K562 (cell line): Measurements from ENCODE around the gene CCNDBP1. TPM values are rescaled to one million over a fixed set of nuclear protein-coding genes. Genes with fewer than 3 reads are reported as not detected.

Experiments used
- DMBX1 ChIP-seq: fragments of 250-450 bp; sonication (Bioruptor Pico); IDR thresholded peaks from 2 replicates; pipeline ENCODE4 v1.8.0; 2022; ENCODE audit warnings: inconsistent platforms, mild to moderate bottlenecking, moderate library complexity, borderline replicate concordance
- EWSR1 ChIP-seq: fragments of 450-650 bp; IDR thresholded peaks from 2 replicates; pipeline ENCODE4 v1.6.1; 2018; ENCODE audit warnings: borderline replicate concordance, mild to moderate bottlenecking, low read depth, moderate library complexity; ENCODE audit not compliant: partially characterized antibody
- FOXK1 ChIP-seq: sonication (generic); formaldehyde crosslinking; IDR thresholded peaks from 2 replicates; pipeline ENCODE4 v1.8.0; 2022; ENCODE audit warnings: missing genetic modification reagents, mild to moderate bottlenecking, borderline replicate concordance
- NCOA2 ChIP-seq, 2 experiments: fragments of 450-650 bp; IDR thresholded peaks; 2 replicates each; pipeline ENCODE4 v1.6.1; 2018; ENCODE audit warnings: mild to moderate bottlenecking in 2 of 2, moderate library complexity in 1 of 2; ENCODE audit not compliant: partially characterized antibody in 2 of 2
- PCBP2 ChIP-seq: fragments of 200-400 bp; formaldehyde crosslinking; IDR thresholded peaks from 2 replicates; pipeline ENCODE4 v1.6.1; 2018; ENCODE audit warnings: low read length, low read depth, mild to moderate bottlenecking, moderate library complexity; ENCODE audit not compliant: poor library complexity, severe bottlenecking
- SIN3B ChIP-seq: fragments of 450-650 bp; IDR thresholded peaks from 2 replicates; pipeline ENCODE4 v1.6.1; 2017; ENCODE audit warnings: low read depth, mild to moderate bottlenecking, moderate library complexity
- TBL1XR1 ChIP-seq, 2 experiments: IDR thresholded peaks; 2 replicates each; pipeline ENCODE4 v1.6.1; 2012; ENCODE audit warnings: improper control_type of control experiment in 2 of 2, low read length in 2 of 2, mild to moderate bottlenecking in 1 of 2
- TSC22D4 ChIP-seq: fragments of 450-650 bp; IDR thresholded peaks from 2 replicates; pipeline ENCODE4 v1.6.1; 2016; ENCODE audit warnings: missing genetic modification characterization, missing biosample characterization, control low read depth
- U2AF2 ChIP-seq: fragments of 200-400 bp; formaldehyde crosslinking; optimal IDR thresholded peaks from 2 replicates; pipeline ENCODE3; 2017; ENCODE audit warnings: low read depth, mild to moderate bottlenecking, low read length
- ZNF830 ChIP-seq: fragments of 250-450 bp; sonication (Bioruptor Pico); IDR thresholded peaks from 2 replicates; pipeline ENCODE4 v1.5.0; 2021; ENCODE audit warnings: mild to moderate bottlenecking
- polyA plus RNA-seq, 8 experiments: library from polyadenylated mRNA; depleted of rRNA in 4 of 8; stranded (reverse) in 5 of 8; unstranded in 3 of 8; fragments of >200 nt; fragmentation: Nextera tagmentation in 2 of 8; fragmentation: Illumina TruSeq in 1 of 8; extraction: Ambion mirVana in 2 of 8; extraction: Trizol in 1 of 8; gene quantifications; 2 replicates each; pipeline versions ENCODE4 v1.2.1 to v1.2.3, GENCODE V29; 2011 to 2014; ENCODE audit warnings: inconsistent platforms in 1 of 8, missing spikeins in 1 of 8
- total RNA-seq, 7 experiments: library from RNA; depleted of rRNA in 6 of 7; stranded (reverse); fragments of >200 nt in 6 of 7; fragmentation: Illumina TruSeq in 2 of 7; extraction: Trizol in 2 of 7; gene quantifications; 2 replicates each; pipeline versions ENCODE4 v1.2.1 to v1.2.3, GENCODE V29; 2011 to 2021; ENCODE audit warnings: low replicate concordance in 1 of 7
- TF ChIP-seq, protein P1 (sequence below): fragments of 450-650 bp; IDR thresholded peaks from 2 replicates; pipeline ENCODE4 v1.6.1; 2018; ENCODE audit not compliant: partially characterized antibody
- TF ChIP-seq, protein P2 (sequence below): fragments of 250-450 bp; sonication (Bioruptor Pico); IDR thresholded peaks from 2 replicates; pipeline ENCODE4 v1.5.0; 2022; ENCODE audit warnings: mild to moderate bottlenecking

The CCNDBP1 gene
- total and polyA plus RNA-seq, 9 of the 15 experiments (the other 6 are each of a cell fraction or from before 2014, with no cell fraction given): 37.0 to 111 (median 55.5) TPM

DNA sequence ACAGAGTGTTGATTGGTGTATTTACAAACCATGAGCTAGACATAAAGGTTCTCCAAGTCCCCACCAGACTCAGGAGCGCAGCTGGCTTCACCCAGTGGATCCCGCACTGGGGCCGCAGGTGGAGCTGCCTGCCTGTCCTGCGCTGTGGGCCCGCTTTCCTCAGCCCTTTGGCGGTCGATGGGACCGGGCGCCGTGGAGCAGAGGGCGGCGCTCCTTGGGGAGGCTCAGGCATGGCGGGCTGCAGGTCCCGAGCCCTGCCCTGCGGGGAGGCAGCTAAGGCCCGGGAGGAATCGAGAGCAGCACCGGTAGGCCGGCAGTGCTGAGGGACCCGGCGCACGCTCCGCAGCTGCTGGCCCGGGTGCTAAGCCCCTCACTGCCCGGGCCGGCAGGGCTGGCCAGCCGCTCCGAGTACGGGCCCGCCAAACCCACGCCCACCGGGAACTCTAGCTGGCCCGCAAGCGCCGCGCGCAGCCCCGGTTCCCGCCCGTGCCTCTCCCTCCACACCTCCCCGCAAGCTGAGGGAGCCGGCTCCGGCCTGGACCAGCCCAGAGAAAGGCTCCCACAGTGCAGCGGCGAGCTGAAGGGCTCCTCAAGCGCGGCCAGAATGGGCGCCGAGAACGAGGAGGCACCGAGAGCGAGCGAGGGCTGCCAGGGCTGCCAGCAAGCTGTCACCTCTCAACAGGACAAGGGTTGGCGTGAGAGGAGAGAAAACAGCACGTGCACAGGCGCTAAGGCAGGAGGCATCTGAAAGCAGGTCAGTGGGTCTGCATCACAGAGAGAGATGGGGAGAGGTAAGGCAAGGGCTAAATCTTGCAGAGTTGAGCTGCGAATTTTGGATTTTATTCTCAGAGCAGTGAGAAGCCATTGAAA, 41.5 kb downstream of the CCNDBP1 start (continued):
- TF ChIP-seq, protein P1, sequence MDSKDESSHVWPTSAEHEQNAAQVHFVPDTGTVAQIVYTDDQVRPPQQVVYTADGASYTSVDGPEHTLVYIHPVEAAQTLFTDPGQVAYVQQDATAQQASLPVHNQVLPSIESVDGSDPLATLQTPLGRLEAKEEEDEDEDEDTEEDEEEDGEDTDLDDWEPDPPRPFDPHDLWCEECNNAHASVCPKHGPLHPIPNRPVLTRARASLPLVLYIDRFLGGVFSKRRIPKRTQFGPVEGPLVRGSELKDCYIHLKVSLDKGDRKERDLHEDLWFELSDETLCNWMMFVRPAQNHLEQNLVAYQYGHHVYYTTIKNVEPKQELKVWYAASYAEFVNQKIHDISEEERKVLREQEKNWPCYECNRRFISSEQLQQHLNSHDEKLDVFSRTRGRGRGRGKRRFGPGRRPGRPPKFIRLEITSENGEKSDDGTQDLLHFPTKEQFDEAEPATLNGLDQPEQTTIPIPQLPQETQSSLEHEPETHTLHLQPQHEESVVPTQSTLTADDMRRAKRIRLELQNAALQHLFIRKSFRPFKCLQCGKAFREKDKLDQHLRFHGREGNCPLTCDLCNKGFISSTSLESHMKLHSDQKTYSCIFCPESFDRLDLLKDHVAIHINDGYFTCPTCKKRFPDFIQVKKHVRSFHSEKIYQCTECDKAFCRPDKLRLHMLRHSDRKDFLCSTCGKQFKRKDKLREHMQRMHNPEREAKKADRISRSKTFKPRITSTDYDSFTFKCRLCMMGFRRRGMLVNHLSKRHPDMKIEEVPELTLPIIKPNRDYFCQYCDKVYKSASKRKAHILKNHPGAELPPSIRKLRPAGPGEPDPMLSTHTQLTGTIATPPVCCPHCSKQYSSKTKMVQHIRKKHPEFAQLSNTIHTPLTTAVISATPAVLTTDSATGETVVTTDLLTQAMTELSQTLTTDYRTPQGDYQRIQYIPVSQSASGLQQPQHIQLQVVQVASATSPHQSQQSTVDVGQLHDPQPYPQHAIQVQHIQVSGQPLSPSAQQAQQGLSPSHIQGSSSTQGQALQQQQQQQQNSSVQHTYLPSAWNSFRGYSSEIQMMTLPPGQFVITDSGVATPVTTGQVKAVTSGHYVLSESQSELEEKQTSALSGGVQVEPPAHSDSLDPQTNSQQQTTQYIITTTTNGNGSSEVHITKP: no peak
- no peak for TF ChIP-seq ZNF830 (CRISPR knock-in tag)
- TF ChIP-seq, protein P2, sequence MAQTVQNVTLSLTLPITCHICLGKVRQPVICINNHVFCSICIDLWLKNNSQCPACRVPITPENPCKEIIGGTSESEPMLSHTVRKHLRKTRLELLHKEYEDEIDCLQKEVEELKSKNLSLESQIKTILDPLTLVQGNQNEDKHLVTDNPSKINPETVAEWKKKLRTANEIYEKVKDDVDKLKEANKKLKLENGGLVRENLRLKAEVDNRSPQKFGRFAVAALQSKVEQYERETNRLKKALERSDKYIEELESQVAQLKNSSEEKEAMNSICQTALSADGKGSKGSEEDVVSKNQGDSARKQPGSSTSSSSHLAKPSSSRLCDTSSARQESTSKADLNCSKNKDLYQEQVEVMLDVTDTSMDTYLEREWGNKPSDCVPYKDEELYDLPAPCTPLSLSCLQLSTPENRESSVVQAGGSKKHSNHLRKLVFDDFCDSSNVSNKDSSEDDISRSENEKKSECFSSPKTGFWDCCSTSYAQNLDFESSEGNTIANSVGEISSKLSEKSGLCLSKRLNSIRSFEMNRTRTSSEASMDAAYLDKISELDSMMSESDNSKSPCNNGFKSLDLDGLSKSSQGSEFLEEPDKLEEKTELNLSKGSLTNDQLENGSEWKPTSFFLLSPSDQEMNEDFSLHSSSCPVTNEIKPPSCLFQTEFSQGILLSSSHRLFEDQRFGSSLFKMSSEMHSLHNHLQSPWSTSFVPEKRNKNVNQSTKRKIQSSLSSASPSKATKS (CRISPR knock-in tag): no peak
- no peak for TF ChIP-seq PCBP2
- TF ChIP-seq DMBX1 (CRISPR knock-in tag): no peak
- no peak for TF ChIP-seq SIN3B
- TF ChIP-seq TBL1XR1 (IDR thresholded peaks at IDR 0.05; ENCODE audit: low read length in 2 of 2): no peak
- no peak for TF ChIP-seq TSC22D4 (tag)
- no peak for TF ChIP-seq NCOA2 (IDR thresholded peaks at IDR 0.05; ENCODE audit: partially characterized antibody in 2 of 2)
- TF ChIP-seq EWSR1: no peak
- no peak for TF ChIP-seq FOXK1 (CRISPR knock-in tag)
- no peak for TF ChIP-seq U2AF2
- TF ChIP-seq, all 486 proteins: peak for 0
